GM19099 (cell line): ENCODE measurements around the gene ASRGL1.

Experiments
- POLR2A ChIP-seq: IDR thresholded peaks from 3 replicates; pipeline ENCODE4 v1.6.1; 2011; ENCODE audit warnings: low read depth; ENCODE audit not compliant: insufficient read length; ENCODE audit errors: extremely low read depth

Gene ASRGL1

GRCh38 chr11:62402960-62403730 is 65.9 kb downstream of the ASRGL1 start:
- no peak for TF ChIP-seq POLR2A

- no peak for TF ChIP-seq POLR2A
Observed at GRCh38 chr11:62404435-62404834, 67.2 kb downstream of the ASRGL1 start.

DNA sequence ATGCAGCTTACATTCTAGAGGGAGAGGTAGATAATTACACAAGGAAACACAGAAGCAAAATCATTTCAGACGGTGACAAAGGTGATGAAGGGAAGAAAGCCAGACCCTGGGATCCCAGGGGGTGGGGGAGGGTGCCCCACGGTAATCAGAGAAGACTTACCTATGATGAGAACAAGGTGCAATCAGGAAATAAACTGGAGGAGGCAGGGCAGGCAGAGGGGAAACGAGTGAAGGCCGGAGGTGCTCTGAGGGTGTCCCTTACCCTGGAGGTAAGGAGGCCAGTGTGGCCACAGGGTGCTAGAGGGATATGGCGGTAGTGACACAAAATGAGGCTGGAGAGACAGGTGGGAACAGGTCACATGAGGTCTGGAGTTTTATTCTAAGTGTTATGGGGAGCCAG is 67.7 kb downstream of the ASRGL1 start:
- TF ChIP-seq POLR2A, result no peak

GRCh38 chr11:62406034-62406433 is 68.8 kb downstream of the ASRGL1 start:
- TF ChIP-seq POLR2A, result no peak

DNA sequence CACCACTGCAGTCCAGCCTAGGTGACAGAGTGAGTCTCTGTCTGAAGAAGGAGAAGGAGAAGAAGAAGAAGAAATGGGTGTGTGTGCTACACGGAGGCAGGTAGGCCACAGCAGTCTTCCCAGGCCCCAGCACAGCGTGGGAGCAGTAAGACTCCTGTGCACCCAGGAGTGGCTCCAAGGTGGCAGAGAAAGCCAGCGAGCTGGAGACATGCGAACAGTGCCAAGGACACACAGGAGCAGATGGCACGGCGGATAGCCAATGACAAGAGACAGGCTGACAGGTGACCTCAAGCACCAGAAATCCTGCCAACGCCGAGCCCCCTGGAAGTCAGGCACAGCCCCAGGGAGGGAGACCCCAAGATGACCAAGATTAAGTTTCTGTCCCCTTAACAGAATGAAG is 72.6 kb downstream of the ASRGL1 start:
- no peak for TF ChIP-seq POLR2A

- TF ChIP-seq POLR2A, result no peak
Observed at GRCh38 chr11:62410972-62411371, 73.7 kb downstream of the ASRGL1 start.

DNA sequence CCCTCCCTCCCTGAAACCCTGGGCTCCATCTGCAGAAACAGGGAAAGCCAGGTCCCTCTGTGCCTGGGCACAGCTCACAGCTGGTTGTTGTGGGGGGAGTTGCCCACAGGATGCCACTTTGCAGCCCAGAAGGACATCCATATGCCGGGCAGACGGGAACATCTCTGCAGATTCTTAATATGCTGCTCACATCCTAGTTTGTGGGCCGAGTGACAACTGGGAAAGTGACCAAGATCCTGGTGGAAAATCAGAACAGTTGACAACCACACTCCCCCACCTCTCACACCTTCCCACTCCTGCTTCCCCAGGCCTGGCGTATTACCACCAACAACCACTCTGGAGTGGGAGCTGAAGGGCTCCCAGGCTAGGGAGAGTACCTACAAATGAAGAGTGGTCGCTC is 74.3 kb downstream of the ASRGL1 start:
- no peak for TF ChIP-seq POLR2A

GRCh38 chr11:62413060-62413696 is 75.9 kb downstream of the ASRGL1 start:
- no peak for TF ChIP-seq POLR2A

DNA sequence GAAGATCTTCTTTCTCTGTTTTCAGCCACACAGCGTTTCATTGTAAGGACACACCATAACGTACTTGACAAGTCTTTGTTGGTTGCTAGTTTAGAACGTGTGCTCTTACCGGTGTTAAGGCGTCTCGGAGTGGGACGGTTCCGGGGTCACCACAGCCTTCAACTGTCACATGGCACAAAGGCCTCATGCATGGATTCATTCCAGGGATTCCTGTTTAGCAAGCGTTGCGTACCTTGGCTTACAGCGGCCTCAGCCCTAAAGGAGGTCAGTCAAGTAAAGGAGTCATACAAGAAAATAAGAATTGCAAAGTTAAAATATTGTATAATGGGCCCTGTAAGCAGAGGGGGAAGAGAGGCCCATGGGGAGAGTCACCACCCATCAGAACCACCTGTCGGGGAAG is 79.3 kb downstream of the ASRGL1 start:
- no peak for TF ChIP-seq POLR2A

- no peak for TF ChIP-seq POLR2A
Observed at GRCh38 chr11:62418136-62418535, 80.9 kb downstream of the ASRGL1 start.

GRCh38 chr11:62418733-62419132 is 81.5 kb downstream of the ASRGL1 start, which contains the start of gene SCGB1A1:
SCGB1A1 (plus strand) TSS chr11:62419033; CDS start chr11:62419096, 63 bp downstream.
- TF ChIP-seq POLR2A, result no peak

DNA sequence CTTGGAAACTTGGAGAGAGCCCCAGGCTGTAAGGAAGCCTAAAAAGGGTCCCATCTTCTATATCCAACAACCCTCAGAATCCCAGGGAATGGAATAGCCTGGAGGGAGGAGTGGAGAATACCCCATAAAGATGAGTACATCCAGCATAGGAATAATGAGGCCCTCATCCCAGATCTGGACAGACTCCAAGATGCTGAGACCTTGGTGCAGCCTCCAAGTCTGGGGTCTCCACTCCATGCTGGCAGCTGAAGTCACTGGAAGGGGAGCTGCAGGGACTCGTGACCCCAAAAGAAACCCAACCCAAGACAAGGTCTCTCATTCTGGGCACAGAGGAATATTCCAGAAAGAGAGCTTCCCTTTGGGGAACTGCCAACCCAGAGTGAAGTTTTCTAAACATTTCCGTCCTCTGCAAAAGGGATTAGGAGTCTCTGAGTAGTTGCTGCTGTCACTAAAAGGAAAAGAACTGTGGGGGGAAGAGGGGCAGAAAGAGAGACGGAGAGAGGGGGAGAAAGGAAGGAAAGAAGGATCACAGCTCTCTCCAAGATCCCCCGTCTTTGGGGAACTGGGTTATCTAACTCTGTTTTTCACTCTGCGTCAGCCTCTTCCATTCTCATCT is 82.2 kb downstream of the ASRGL1 start:
- no peak for TF ChIP-seq POLR2A

GRCh38 chr11:62419943-62420342 is 82.7 kb downstream of the ASRGL1 start:
- TF ChIP-seq POLR2A, result no peak

DNA sequence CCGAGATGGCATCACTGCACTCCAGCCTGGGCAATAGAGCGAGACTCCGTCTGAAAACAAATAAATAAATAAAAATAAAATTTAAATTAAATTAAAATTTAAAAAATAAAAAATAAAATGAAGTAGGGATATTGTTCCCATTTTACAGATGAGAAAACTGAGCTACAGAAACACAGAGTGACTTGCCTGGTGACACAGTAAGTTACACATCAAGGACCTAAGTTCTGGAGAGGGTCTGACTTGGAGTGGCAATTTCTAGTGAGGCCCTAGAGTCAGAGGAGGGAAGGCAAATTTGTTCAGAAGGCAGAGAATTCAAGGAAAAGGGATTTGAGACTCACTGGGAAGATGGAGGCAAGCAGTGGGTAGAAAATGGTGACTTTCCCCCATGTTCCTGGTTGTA is 83.6 kb downstream of the ASRGL1 start:
- no peak for TF ChIP-seq POLR2A

GRCh38 chr11:62421996-62422395 is 84.7 kb downstream of the ASRGL1 start:
- no peak for TF ChIP-seq POLR2A

- TF ChIP-seq POLR2A, result no peak
Observed at GRCh38 chr11:62423012-62423411, 85.8 kb downstream of the ASRGL1 start.
